AG04450 (cell line): ENCODE measurements around the gene DRC1. TPM values are rescaled to one million over a fixed set of nuclear protein-coding genes. Genes with fewer than 3 reads are reported as not detected.

Experiments used
- CTCF ChIA-PET: fragments of 300-600, 350-600 bp; formaldehyde crosslinking; extraction: SDS; loops from one replicate; lab custom pipeline; 2022; ENCODE audit warnings: antibody characterized with exemption, inconsistent platforms; lab: Charles Lee
- POLR2A ChIA-PET: fragments of 350-600 bp; formaldehyde crosslinking; extraction: SDS; loops from one replicate; lab custom pipeline; 2021; ENCODE audit warnings: antibody characterized with exemption, inconsistent platforms; lab: Yijun Ruan, JAX
- DNase-seq: peaks from one replicate; pipeline ENCODE4 v3.0.0-alpha.2; 2011; ENCODE audit warnings: low read depth, low spot score
- H3K27ac ChIP-seq: one replicate; pipeline ENCODE4 v1.5.1; 2012; ENCODE audit warnings: low read depth, low read length, control low read depth
- H3K27me3 ChIP-seq: one replicate; pipeline ENCODE4 v1.6.0; 2012; ENCODE audit warnings: low read length; ENCODE audit not compliant: control insufficient read depth, insufficient read depth
- H3K4me3 ChIP-seq: 2 replicates; pipeline ENCODE4 v1.5.1; 2011; ENCODE audit warnings: mild to moderate bottlenecking, low read depth, low read length, control low read depth
- H3K9me3 ChIP-seq: 2 replicates; pipeline ENCODE4 v1.5.1; 2012; ENCODE audit warnings: low read length; ENCODE audit not compliant: control insufficient read depth, insufficient read depth
- polyA plus RNA-seq: library from polyadenylated mRNA; depleted of rRNA; stranded (reverse); fragments of >200 nt; gene quantifications from 2 replicates; pipeline ENCODE4 v1.2.3, GENCODE V29; 2011
- TF ChIP-seq, protein P1 (sequence below): IDR thresholded peaks from 2 replicates; pipeline ENCODE4 v1.5.1; 2011; ENCODE audit warnings: low read depth, low read length, control low read depth, inconsistent platforms

The DRC1 gene
- polyA plus RNA-seq, 1 experiment = not detected

DNA sequence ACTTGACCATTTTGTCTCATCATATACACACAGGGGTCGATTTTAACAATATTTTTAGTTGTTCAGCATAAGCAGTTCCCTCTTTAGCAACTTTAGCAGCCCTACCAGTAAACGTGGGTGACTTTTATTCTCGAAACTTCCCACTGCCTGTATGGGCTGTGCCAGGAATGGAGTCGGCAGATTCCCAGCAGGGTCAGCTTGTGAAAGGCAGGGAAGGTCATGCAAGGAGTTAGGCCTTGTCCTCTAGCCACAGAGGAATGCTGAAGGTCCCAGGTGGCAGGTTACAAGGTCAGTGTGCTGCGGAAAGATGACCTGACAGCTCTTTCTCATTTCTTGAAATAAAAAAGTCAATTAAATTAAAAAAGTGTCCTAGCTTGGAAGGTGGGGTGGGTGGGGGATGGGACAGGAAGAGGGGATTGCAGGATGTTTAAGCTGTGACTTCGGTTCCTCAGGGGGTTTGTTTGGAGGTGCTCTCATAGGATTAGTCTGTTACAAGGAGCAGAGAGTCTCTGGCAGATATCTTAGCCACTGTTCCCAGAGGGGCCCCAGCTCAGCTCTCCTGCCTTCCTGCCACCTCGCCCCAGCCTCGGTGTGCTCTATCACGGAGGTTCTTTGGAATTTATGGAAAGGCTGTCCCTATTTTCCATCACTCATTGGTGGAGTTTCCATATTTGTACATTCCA, 21.4 kb downstream of the DRC1 start:
- H3K27ac ChIP-seq = no peak overlapping the region
- peaks cover 15% of the 10 kb centered on the region for H3K27me3 ChIP-seq
- TF ChIP-seq, protein P1, sequence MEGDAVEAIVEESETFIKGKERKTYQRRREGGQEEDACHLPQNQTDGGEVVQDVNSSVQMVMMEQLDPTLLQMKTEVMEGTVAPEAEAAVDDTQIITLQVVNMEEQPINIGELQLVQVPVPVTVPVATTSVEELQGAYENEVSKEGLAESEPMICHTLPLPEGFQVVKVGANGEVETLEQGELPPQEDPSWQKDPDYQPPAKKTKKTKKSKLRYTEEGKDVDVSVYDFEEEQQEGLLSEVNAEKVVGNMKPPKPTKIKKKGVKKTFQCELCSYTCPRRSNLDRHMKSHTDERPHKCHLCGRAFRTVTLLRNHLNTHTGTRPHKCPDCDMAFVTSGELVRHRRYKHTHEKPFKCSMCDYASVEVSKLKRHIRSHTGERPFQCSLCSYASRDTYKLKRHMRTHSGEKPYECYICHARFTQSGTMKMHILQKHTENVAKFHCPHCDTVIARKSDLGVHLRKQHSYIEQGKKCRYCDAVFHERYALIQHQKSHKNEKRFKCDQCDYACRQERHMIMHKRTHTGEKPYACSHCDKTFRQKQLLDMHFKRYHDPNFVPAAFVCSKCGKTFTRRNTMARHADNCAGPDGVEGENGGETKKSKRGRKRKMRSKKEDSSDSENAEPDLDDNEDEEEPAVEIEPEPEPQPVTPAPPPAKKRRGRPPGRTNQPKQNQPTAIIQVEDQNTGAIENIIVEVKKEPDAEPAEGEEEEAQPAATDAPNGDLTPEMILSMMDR = no peak
- DNase-seq = no peak
- H3K9me3 ChIP-seq = no peaks in the 10 kb centered on the region
- CTCF ChIA-PET = no interaction called here
- no peak overlapping the region for H3K4me3 ChIP-seq
- POLR2A ChIA-PET = no interaction called here

- Histone ChIP-seq H3K4me3 (no peak overlapping the region), H3K27me3 (peaks cover 13% of the 10 kb centered on the region), H3K9me3 (no peaks in the 10 kb centered on the region), H3K27ac (no peak overlapping the region)
- ChIA-PET POLR2A (no interaction called here), CTCF (no interaction called here)
- DNase-seq = no peak
- TF ChIP-seq, protein P1 = no peak
Observed at GRCh38 chr2:26423750-26424149, 22.0 kb downstream of the DRC1 start.

GRCh38 chr2:26424221-26424620, 22.5 kb downstream of the DRC1 start:
- peaks cover 13% of the 10 kb centered on the region for H3K27me3 ChIP-seq
- POLR2A ChIA-PET = interaction anchor here (0.6 kb wide), 1 partner anchor 118 kb away, joined by 3 read pairs; no protein-coding TSS in a partner anchor

GRCh38 chr2:26428846-26429245, 27.1 kb downstream of the DRC1 start:
- no peak for DNase-seq
- ChIA-PET POLR2A (no interaction called here), CTCF (no interaction called here)
- TF ChIP-seq, protein P1 = no peak
- peaks cover 16% of the 10 kb centered on the region for H3K27me3 ChIP-seq
- no peak overlapping the region for H3K4me3 ChIP-seq
- no peaks in the 10 kb centered on the region for H3K9me3 ChIP-seq
- no peak overlapping the region for H3K27ac ChIP-seq

More at GRCh38 chr2:26424221-26424620, 22.5 kb downstream of the DRC1 start:
- TF ChIP-seq, protein P1 = no peak
- CTCF ChIA-PET = no interaction called here
- DNase-seq = no peak
- Histone ChIP-seq H3K9me3 (no peaks in the 10 kb centered on the region), H3K4me3 (no peak overlapping the region), H3K27ac (no peak overlapping the region)

- Histone ChIP-seq H3K9me3 (no peaks in the 10 kb centered on the region), H3K4me3 (no peak overlapping the region), H3K27me3 (peaks cover 14% of the 10 kb centered on the region), H3K27ac (no peak overlapping the region)
- no peak for DNase-seq
- CTCF ChIA-PET = interaction anchor here (0.6 kb wide), 1 partner anchor 532 kb away, joined by 3 read pairs; no protein-coding TSS in a partner anchor
- POLR2A ChIA-PET = no interaction called here
- TF ChIP-seq, protein P1 = no peak
Observed at GRCh38 chr2:26429779-26430578, 28.3 kb downstream of the DRC1 start.
